ENCODE results near the gene ARHGAP5.

DNA sequence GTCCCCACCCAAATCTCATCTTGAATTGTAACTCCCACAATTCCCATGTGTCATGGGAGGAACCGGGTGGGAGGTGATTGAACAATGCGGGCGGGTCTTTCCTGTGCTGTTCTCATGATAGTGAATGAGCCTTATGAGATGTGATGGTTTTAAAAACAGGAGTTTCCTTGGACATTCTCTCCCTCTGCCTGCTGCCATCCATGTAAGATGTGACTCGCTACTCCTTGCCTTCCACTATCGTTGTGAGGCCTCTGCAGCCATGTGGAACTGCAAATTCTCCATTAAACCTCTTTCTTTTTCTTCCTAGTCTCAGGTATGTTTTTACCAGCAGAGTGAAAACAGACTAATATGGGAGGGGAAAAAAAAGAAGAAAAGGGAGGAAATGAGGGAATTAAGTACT, 22.6 kb upstream of the ARHGAP5 start:
- TF ChIP-seq, protein P1, sequence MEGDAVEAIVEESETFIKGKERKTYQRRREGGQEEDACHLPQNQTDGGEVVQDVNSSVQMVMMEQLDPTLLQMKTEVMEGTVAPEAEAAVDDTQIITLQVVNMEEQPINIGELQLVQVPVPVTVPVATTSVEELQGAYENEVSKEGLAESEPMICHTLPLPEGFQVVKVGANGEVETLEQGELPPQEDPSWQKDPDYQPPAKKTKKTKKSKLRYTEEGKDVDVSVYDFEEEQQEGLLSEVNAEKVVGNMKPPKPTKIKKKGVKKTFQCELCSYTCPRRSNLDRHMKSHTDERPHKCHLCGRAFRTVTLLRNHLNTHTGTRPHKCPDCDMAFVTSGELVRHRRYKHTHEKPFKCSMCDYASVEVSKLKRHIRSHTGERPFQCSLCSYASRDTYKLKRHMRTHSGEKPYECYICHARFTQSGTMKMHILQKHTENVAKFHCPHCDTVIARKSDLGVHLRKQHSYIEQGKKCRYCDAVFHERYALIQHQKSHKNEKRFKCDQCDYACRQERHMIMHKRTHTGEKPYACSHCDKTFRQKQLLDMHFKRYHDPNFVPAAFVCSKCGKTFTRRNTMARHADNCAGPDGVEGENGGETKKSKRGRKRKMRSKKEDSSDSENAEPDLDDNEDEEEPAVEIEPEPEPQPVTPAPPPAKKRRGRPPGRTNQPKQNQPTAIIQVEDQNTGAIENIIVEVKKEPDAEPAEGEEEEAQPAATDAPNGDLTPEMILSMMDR (IDR thresholded peaks at IDR 0.05) = no peak
- TF ChIP-seq POLR2AphosphoS5 (IDR thresholded peaks at IDR 0.05; ENCODE audit: low read depth, low read length) (no peak), SIN3A (IDR thresholded peaks at IDR 0.05; ENCODE audit: borderline replicate concordance, insufficient read depth, low read depth, low read length) (no peak)
- TF ChIP-seq, protein P2, sequence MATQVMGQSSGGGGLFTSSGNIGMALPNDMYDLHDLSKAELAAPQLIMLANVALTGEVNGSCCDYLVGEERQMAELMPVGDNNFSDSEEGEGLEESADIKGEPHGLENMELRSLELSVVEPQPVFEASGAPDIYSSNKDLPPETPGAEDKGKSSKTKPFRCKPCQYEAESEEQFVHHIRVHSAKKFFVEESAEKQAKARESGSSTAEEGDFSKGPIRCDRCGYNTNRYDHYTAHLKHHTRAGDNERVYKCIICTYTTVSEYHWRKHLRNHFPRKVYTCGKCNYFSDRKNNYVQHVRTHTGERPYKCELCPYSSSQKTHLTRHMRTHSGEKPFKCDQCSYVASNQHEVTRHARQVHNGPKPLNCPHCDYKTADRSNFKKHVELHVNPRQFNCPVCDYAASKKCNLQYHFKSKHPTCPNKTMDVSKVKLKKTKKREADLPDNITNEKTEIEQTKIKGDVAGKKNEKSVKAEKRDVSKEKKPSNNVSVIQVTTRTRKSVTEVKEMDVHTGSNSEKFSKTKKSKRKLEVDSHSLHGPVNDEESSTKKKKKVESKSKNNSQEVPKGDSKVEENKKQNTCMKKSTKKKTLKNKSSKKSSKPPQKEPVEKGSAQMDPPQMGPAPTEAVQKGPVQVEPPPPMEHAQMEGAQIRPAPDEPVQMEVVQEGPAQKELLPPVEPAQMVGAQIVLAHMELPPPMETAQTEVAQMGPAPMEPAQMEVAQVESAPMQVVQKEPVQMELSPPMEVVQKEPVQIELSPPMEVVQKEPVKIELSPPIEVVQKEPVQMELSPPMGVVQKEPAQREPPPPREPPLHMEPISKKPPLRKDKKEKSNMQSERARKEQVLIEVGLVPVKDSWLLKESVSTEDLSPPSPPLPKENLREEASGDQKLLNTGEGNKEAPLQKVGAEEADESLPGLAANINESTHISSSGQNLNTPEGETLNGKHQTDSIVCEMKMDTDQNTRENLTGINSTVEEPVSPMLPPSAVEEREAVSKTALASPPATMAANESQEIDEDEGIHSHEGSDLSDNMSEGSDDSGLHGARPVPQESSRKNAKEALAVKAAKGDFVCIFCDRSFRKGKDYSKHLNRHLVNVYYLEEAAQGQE (IDR thresholded peaks at IDR 0.05; ENCODE audit: insufficient read depth in 1 of 2, low read depth in 2 of 2, low read length in 1 of 2) = no peak

Data from Panc1 (cell line).